MCF 10A (cell line): ENCODE data around the gene HBM. TPM values are rescaled to one million over a fixed set of nuclear protein-coding genes. Genes with fewer than 3 reads are reported as not detected.

Source experiments
- BruUV-seq: library from RNA; stranded (reverse); fragments of 400-500 nt; replicated peaks from 2 replicates; lab custom pipeline; 2021; lab: Mats Ljungman, UMichigan
- CTCF ChIA-PET: fragments of 300-600 bp; sonication (Branson Sonifier 250); formaldehyde crosslinking; extraction: SDS; loops from one replicate; lab custom pipeline; 2021; ENCODE audit warnings: antibody characterized with exemption, inconsistent platforms; lab: Yijun Ruan, JAX
- POLR2A ChIA-PET: fragments of 300-600, 350-650 bp; sonication (Branson Sonifier 250); formaldehyde crosslinking; extraction: SDS; loops from one replicate; lab custom pipeline; 2020; ENCODE audit warnings: antibody characterized with exemption, inconsistent platforms; lab: Yijun Ruan, JAX
- DNase-seq: peaks from one replicate; pipeline ENCODE4 v3.0.0-alpha.2; 2018; ENCODE audit not compliant: unreplicated experiment
- H3K27ac Mint-ChIP-seq: one replicate; pipeline ENCODE4 v1.8.0; 2022; ENCODE audit warnings: mild to moderate bottlenecking, low read depth, mixed read lengths; ENCODE audit not compliant: unreplicated experiment
- H3K27me3 Mint-ChIP-seq: one replicate; pipeline ENCODE4 v1.8.0; 2022; ENCODE audit warnings: mixed read lengths; ENCODE audit not compliant: insufficient read depth, unreplicated experiment
- H3K36me3 Mint-ChIP-seq: one replicate; pipeline ENCODE4 v1.8.0; 2022; ENCODE audit warnings: mild to moderate bottlenecking, moderate library complexity, mixed read lengths; ENCODE audit not compliant: insufficient read depth, unreplicated experiment
- H3K4me1 Mint-ChIP-seq: one replicate; pipeline ENCODE4 v1.8.0; 2022; ENCODE audit warnings: mixed read lengths; ENCODE audit not compliant: insufficient read depth, unreplicated experiment
- H3K4me3 Mint-ChIP-seq: one replicate; pipeline ENCODE4 v1.8.0; 2022; ENCODE audit warnings: mild to moderate bottlenecking, moderate library complexity, mixed read lengths; ENCODE audit not compliant: unreplicated experiment
- H3K9me3 Mint-ChIP-seq: one replicate; pipeline ENCODE4 v1.8.0; 2022; ENCODE audit warnings: mixed read lengths; ENCODE audit not compliant: unreplicated experiment
- CTCF ChIP-seq: fragments of 200-600 bp; IDR thresholded peaks from one replicate; pipeline ENCODE4 v1.8.0; 2022; ENCODE audit warnings: antibody characterized with exemption, mild to moderate bottlenecking; ENCODE audit not compliant: unreplicated experiment
- intact Hi-C: fragments of 100-400 bp; cut with micrococcal nuclease; formaldehyde crosslinking; loops from 2 replicates; pipeline ENCODE4 v1.14.1; 2022
- total RNA-seq: library from RNA; stranded (reverse); gene quantifications from 2 replicates; pipeline ENCODE4 v1.2.3, GENCODE V29; 2022

HBM gene
- total RNA-seq, 1 experiment from 2014 or later = not detected

- BruUV-seq = no TSS peak
- no peaks in the 10 kb centered on the region for H3K9me3 Mint-ChIP-seq
- POLR2A ChIA-PET = interaction anchor here (0.5 kb wide), 1 partner anchor 11 kb away, joined by 3 read pairs; no protein-coding TSS in a partner anchor
- no peak for DNase-seq
- no peak for TF ChIP-seq CTCF
- intact Hi-C loops = no loop called here
- peaks cover 7% of the 10 kb centered on the region for H3K4me1 Mint-ChIP-seq
- no peak overlapping the region for H3K27ac Mint-ChIP-seq
- no peaks in the 10 kb centered on the region for H3K27me3 Mint-ChIP-seq
- CTCF ChIA-PET = interaction anchor here (0.6 kb wide), 1 partner anchor 66 kb away, joined by 3 read pairs; no protein-coding TSS in a partner anchor
- H3K4me3 Mint-ChIP-seq = no peak overlapping the region
- peaks cover 14% of the 10 kb centered on the region for H3K36me3 Mint-ChIP-seq
Observed at GRCh38 chr16:130533-131173, 35.1 kb upstream of the HBM start.

GRCh38 chr16:132120-132519, 33.7 kb upstream of the HBM start:
- no TSS peak for BruUV-seq
- no peak overlapping the region for H3K27ac Mint-ChIP-seq
- CTCF ChIA-PET = interaction anchor here (0.7 to 2.6 kb wide), 3 partner anchors 14 to 160 kb away, joined by 3 to 20 read pairs (median 4); no protein-coding TSS in a partner anchor

GRCh38 chr16:133716-134115, 32.1 kb upstream of the HBM start:
- peak overlapping the region; percentile 7 for H3K27ac Mint-ChIP-seq
- intact Hi-C loops = no loop called here
- no peaks in the 10 kb centered on the region for H3K27me3 Mint-ChIP-seq
- H3K4me1 Mint-ChIP-seq = peaks cover 7% of the 10 kb centered on the region
- no peak overlapping the region for H3K4me3 Mint-ChIP-seq
- H3K9me3 Mint-ChIP-seq = no peaks in the 10 kb centered on the region
- peaks cover 9% of the 10 kb centered on the region for H3K36me3 Mint-ChIP-seq
- ChIA-PET CTCF (interaction anchor here (0.8 to 2.6 kb wide), 3 partner anchors 16 to 48 kb away, joined by 4 to 20 read pairs (median 6); no protein-coding TSS in a partner anchor), POLR2A (interaction anchor here (0.6 kb wide), 1 partner anchor 96 kb away, joined by 4 read pairs; the partner anchor contains the start of gene LUC7L)
- BruUV-seq = no TSS peak
- no peak for TF ChIP-seq CTCF
- no peak for DNase-seq

More at GRCh38 chr16:132120-132519, 33.7 kb upstream of the HBM start:
- no peak for DNase-seq
- H3K4me3 Mint-ChIP-seq = no peak overlapping the region
- intact Hi-C loops = no loop called here
- no peaks in the 10 kb centered on the region for H3K27me3 Mint-ChIP-seq
- no peak for TF ChIP-seq CTCF
- peaks cover 7% of the 10 kb centered on the region for H3K4me1 Mint-ChIP-seq
- H3K36me3 Mint-ChIP-seq = peaks cover 20% of the 10 kb centered on the region
- no peaks in the 10 kb centered on the region for H3K9me3 Mint-ChIP-seq
- POLR2A ChIA-PET = no interaction called here

DNA sequence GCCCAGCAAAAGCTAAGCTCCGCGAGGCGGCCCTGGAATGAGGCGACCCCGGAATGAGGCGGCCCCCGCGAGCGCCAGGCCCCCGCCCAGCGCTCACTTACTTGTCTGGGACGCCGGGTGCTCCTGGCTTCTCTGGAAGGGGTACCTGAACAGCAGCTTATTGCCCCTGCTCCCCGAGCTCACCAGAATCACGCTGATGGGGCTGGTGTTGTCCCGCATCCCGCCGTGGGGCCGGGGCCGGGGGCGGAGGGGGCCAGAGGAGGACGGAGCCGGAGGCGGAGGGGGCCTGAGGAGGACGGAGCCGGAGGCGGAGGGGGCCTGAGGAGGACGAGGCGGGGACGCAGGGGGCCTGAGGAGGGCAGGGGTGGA, 27.7 kb upstream of the HBM start:
- no peaks in the 10 kb centered on the region for H3K4me1 Mint-ChIP-seq
- POLR2A ChIA-PET = interaction anchor here (0.7 kb wide), 1 partner anchor 19 kb away, joined by 3 read pairs; no protein-coding TSS in a partner anchor
- H3K9me3 Mint-ChIP-seq = no peaks in the 10 kb centered on the region
- BruUV-seq = no TSS peak
- H3K4me3 Mint-ChIP-seq = peak overlapping the region; percentile 92
- CTCF ChIA-PET = interaction anchor here (0.7 to 1.2 kb wide), 2 partner anchors 31 to 416 kb away, joined by 4 read pairs; no protein-coding TSS in a partner anchor
- peak overlapping the region; percentile 96 for H3K27ac Mint-ChIP-seq
- H3K27me3 Mint-ChIP-seq = no peaks in the 10 kb centered on the region
- no peak for TF ChIP-seq CTCF
- peak; percentile 5 for DNase-seq
- intact Hi-C loops = no loop called here
- peaks cover 9% of the 10 kb centered on the region for H3K36me3 Mint-ChIP-seq
